DOHH2 (cell line): Measurements from ENCODE around the gene TPX2.

Experiments used
- H3F3A ChIP-seq: fragments of 200-600 bp; sonication (generic), shearing (Covaris generic); 2 replicates; pipeline ENCODE4 v1.6.0; 2016; ENCODE audit warnings: antibody characterized with exemption, mild to moderate bottlenecking; ENCODE audit not compliant: control insufficient read depth, insufficient read depth
- H3K27ac ChIP-seq: fragments of 200-600 bp; sonication (generic); 2 replicates; pipeline ENCODE4 v1.5.1; 2014; ENCODE audit warnings: low read depth, mild to moderate bottlenecking, low read length, moderate library complexity
- H3K27me3 ChIP-seq: fragments of 200-600 bp; sonication (generic); 2 replicates; pipeline ENCODE4 v1.6.1; 2014; ENCODE audit warnings: mild to moderate bottlenecking, low read length, mixed read lengths; ENCODE audit not compliant: control insufficient read depth
- H3K36me3 ChIP-seq: fragments of 200-600 bp; sonication (generic); 2 replicates; pipeline ENCODE4 v1.6.1; 2014; ENCODE audit warnings: mild to moderate bottlenecking, low read length, moderate library complexity, mixed read lengths; ENCODE audit not compliant: control insufficient read depth
- H3K4me1 ChIP-seq: fragments of 200-600 bp; sonication (generic); 2 replicates; pipeline ENCODE4 v1.6.1; 2014; ENCODE audit warnings: mild to moderate bottlenecking, low read length, mixed read lengths; ENCODE audit not compliant: control insufficient read depth
- H3K4me2 ChIP-seq: fragments of 200-600 bp; sonication (generic); 2 replicates; pipeline ENCODE4 v1.6.0; 2014; ENCODE audit warnings: mild to moderate bottlenecking, low read length, moderate library complexity
- H3K4me3 ChIP-seq: fragments of 200-600 bp; sonication (generic); 2 replicates; pipeline ENCODE4 v1.5.1; 2014; ENCODE audit warnings: mild to moderate bottlenecking, low read length, mixed read lengths
- H3K79me2 ChIP-seq: fragments of 200-600 bp; sonication (generic); 2 replicates; pipeline ENCODE4 v1.6.1; 2014; ENCODE audit warnings: mild to moderate bottlenecking, low read length, mixed read lengths; ENCODE audit not compliant: control insufficient read depth
- H3K9me2 ChIP-seq: fragments of 200-600 bp; sonication (generic); replicated peaks from 2 replicates; pipeline ENCODE4 v1.6.1; 2014; ENCODE audit warnings: mild to moderate bottlenecking, low read length, mixed read lengths; ENCODE audit not compliant: control insufficient read depth
- H3K9me3 ChIP-seq: fragments of 200-600 bp; sonication (generic); 2 replicates; pipeline ENCODE4 v1.6.1; 2014; ENCODE audit warnings: antibody characterized with exemption, low read length, mixed read lengths; ENCODE audit not compliant: control insufficient read depth, insufficient read depth
- H4K20me1 ChIP-seq: fragments of 200-600 bp; sonication (generic); 2 replicates; pipeline ENCODE4 v1.6.0; 2014; ENCODE audit warnings: low read depth, mild to moderate bottlenecking, antibody characterized with exemption, low read length, moderate library complexity; ENCODE audit not compliant: control insufficient read depth, insufficient read depth
- EZH2phosphoT487 ChIP-seq: fragments of 200-600 bp; sonication (generic); IDR thresholded peaks from 2 replicates; pipeline ENCODE4 v1.6.1; 2017; ENCODE audit warnings: borderline replicate concordance, mild to moderate bottlenecking, antibody characterized with exemption, low read length, moderate library complexity, mixed read lengths
- TF ChIP-seq, protein P1 (sequence below): fragments of 200-600 bp; sonication (generic); IDR thresholded peaks from one replicate; pipeline ENCODE4 v1.5.1; 2014; ENCODE audit warnings: antibody characterized with exemption, mild to moderate bottlenecking, low read depth, low read length; ENCODE audit not compliant: poor library complexity, severe bottlenecking

TPX2 gene

DNA sequence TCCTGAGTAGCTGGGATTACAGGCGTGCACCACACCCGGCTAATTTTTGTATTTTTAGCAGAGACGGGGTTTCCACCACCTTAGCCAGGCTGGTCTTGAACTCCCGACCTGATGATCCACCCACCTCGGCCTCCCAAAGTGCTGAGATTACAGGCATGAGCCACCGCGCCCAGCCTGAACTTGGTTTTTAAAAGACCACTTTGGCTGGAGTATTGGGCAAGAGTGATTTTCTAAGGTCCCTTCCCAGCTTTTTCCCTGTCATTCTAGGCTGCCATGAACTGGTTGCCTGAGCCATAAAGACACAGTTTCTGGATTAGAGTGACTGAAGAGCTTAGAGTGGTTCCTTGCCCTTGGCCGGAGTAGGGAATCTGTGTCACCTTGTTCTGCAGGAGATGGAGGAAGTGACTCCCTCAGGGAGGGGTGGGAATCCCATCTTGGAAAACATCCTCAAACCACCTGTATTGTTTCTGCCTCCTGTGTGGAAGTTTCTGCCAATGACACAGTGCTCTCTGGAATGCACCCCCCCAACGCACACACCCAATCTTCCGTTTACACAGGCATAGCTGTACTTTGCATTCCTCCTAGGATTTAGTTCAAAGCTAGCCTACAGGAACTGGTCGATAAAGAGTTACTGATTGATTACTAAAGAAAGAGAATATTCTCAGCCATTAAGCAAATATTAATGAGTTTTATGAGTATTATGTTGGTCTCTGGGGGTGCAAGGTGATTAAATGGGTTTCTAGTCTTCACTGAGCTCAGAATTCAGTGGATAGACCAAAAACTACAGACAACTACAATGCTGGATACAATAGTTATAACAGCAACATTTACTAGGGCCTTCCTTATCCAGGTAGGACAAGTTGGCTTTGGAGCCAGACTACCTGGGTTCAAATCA, 34.6 kb upstream of the TPX2 start:
- Histone ChIP-seq H3K4me2 (no peak overlapping the region), H3K4me1 (peaks cover 19% of the 10 kb centered on the region), H3K9me2 (no peaks in the 10 kb centered on the region), H3K4me3 (no peak overlapping the region), H3K27me3 (no peaks in the 10 kb centered on the region), H3K36me3 (peaks cover 22% of the 10 kb centered on the region), H3F3A (no peaks in the 10 kb centered on the region), H3K27ac (no peak overlapping the region), H3K9me3 (no peaks in the 10 kb centered on the region), H3K79me2 (peaks cover 3% of the 10 kb centered on the region; the same call in 1 of the 2 replicates), H4K20me1 (no peaks in the 10 kb centered on the region)
- no peak for TF ChIP-seq EZH2phosphoT487
- TF ChIP-seq, protein P1, sequence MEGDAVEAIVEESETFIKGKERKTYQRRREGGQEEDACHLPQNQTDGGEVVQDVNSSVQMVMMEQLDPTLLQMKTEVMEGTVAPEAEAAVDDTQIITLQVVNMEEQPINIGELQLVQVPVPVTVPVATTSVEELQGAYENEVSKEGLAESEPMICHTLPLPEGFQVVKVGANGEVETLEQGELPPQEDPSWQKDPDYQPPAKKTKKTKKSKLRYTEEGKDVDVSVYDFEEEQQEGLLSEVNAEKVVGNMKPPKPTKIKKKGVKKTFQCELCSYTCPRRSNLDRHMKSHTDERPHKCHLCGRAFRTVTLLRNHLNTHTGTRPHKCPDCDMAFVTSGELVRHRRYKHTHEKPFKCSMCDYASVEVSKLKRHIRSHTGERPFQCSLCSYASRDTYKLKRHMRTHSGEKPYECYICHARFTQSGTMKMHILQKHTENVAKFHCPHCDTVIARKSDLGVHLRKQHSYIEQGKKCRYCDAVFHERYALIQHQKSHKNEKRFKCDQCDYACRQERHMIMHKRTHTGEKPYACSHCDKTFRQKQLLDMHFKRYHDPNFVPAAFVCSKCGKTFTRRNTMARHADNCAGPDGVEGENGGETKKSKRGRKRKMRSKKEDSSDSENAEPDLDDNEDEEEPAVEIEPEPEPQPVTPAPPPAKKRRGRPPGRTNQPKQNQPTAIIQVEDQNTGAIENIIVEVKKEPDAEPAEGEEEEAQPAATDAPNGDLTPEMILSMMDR = no peak

DNA sequence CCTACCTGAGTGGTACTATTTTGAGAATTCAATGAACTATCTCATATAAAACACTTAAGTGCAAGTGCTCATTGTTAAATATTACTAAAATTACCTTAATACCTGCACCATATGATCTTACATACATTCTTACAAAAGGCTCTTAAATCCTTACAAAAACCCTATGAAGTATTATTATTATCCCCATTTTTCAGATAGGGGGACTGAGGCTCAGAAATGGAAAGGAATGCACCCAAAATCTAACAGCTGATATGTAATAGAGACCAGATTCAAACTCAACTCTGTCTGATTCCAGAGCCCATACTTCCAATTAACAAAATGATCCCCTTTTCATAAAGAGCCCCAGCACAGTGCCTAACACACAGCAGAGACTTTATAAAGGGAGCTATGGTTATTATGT, 33.9 kb upstream of the TPX2 start:
- no peak overlapping the region for H3K4me3 ChIP-seq
- peaks cover 3% of the 10 kb centered on the region; the same call in 1 of the 2 replicates for H3K79me2 ChIP-seq
- H3K9me2 ChIP-seq = no peaks in the 10 kb centered on the region
- no peak overlapping the region for H3K27ac ChIP-seq
- peaks cover 19% of the 10 kb centered on the region for H3K4me1 ChIP-seq
- no peaks in the 10 kb centered on the region for H3K9me3 ChIP-seq
- no peaks in the 10 kb centered on the region for H3F3A ChIP-seq
- no peak overlapping the region for H3K4me2 ChIP-seq
- no peaks in the 10 kb centered on the region for H3K27me3 ChIP-seq
- peaks cover 25% of the 10 kb centered on the region for H3K36me3 ChIP-seq
- TF ChIP-seq, protein P1 = no peak
- no peak for TF ChIP-seq EZH2phosphoT487
- no peaks in the 10 kb centered on the region for H4K20me1 ChIP-seq

DNA sequence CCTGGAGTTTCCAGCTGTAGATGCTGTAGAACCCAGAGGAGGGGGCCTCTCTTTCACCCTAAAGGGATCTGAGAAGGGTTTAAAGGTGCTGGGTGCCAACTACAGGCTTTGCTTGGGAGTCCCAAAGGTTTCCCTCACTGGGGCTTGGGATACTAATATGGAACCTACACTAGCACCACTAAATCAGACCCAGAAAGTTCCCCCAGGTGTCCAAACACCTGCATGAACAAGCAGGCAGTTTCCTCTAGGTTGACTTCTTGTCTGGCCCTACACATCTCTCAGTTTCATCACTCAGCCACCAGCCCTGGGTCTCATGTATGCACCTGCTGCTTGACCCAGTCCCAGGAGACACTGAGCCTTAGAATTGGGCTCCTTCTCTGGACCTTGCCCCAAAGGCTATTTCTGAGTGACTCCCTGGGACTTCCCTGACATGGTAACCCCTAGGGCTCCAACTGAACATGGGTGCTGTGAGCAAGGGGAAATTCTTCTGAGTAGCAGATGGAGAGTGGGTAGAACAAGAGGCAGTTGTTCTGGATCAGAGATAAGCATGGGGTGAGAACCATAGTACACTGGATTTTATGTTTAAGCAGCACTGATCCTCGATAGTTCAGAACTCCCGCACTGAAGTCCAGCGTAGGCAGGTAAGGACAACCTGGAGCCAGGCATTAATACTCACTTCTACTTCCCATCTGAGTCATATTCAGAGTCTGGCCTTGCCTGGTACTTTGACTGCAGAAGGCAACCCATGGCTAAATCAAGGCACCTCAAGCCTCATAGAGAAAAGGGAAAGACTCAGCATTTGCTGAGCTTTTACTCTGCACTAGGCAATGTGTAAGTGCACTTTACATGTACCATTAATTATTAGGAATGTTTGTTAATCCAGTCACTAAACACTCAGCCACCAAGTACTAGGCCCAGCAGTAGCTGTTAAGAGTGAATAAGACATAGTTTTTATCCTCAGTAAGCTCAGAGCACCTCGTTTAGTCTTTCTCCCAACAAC, 33.2 kb upstream of the TPX2 start:
- no peak overlapping the region for H3K4me2 ChIP-seq
- peaks cover 25% of the 10 kb centered on the region for H3K36me3 ChIP-seq
- H3K9me3 ChIP-seq = no peaks in the 10 kb centered on the region
- peaks cover 3% of the 10 kb centered on the region; the same call in 1 of the 2 replicates for H3K79me2 ChIP-seq
- H3K4me3 ChIP-seq = no peak overlapping the region
- H3K4me1 ChIP-seq = peaks cover 19% of the 10 kb centered on the region
- H3K9me2 ChIP-seq = no peaks in the 10 kb centered on the region
- no peaks in the 10 kb centered on the region for H3K27me3 ChIP-seq
- no peaks in the 10 kb centered on the region for H4K20me1 ChIP-seq
- no peaks in the 10 kb centered on the region for H3F3A ChIP-seq
- no peak for TF ChIP-seq EZH2phosphoT487
- H3K27ac ChIP-seq = no peak overlapping the region
